ENCODE data around the gene SMIM38. TPM values are rescaled to one million over a fixed set of nuclear protein-coding genes. Genes with fewer than 3 reads are reported as not detected.

SMIM38 gene
- polyA plus RNA-seq, 1 of the 3 experiments (the other 2 are of a cell fraction), result 0.13 TPM

DNA sequence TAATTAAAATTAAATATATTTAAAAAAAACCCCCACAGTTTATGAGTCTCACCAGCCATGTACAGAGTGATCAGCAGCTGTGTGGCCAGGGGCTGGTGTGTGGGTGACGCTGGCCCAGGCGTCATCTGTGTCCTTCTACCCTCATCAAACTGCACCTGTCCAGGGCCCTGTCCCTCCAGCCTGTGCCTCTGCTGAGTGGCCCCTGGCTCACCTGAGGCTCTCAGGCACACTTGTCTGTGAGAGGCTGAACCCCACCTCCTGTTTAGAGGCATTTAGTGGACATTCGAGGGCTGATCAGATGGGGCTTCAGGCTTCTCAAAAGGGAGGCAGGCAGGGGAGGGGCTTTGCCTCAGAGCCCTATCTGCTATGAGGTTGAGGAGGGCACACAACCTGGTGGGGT lies 29.9 kb upstream of the SMIM38 start:
- no peaks in the 10 kb centered on the region for H4K20me1 ChIP-seq (ENCODE audit: insufficient read depth)
- CTCF ChIA-PET, result no interaction called here
- no peak for TF ChIP-seq FOXM1 (IDR thresholded peaks at IDR 0.05; ENCODE audit: low read depth)
- TF ChIP-seq SMC3 (IDR thresholded peaks at IDR 0.05; ENCODE audit: low read depth, low read length), result no peak
- no peak for TF ChIP-seq RFX5 (IDR thresholded peaks at IDR 0.05; ENCODE audit: low read length)
- POLR2A ChIA-PET, result interaction anchor here (0.7 kb wide), 1 partner anchor 515 kb away, joined by 3 read pairs; the partner anchor contains the start of gene CCND1
- no peak overlapping the region for H3K27ac ChIP-seq (ENCODE audit: low read depth in 2 of 2, low read length in 1 of 2)
- no peak overlapping the region for H2AFZ ChIP-seq (ENCODE audit: low read depth)
- peaks cover 15 to 18% of the 10 kb centered on the region in 2 experiments; a peak in 2 of 4 replicates for H3K4me1 ChIP-seq (ENCODE audit: control insufficient read depth in 1 of 2, insufficient read depth in 2 of 2, low read depth in 1 of 2, low read length in 1 of 2)
- DNase-seq, result no peak
- peaks cover 4% of the 10 kb centered on the region for H3F3A ChIP-seq (replicated peaks; ENCODE audit: insufficient read depth)
- no peaks in the 10 kb centered on the region for H3K79me2 ChIP-seq (ENCODE audit: insufficient read depth)
- no peak overlapping the region for H3K9ac ChIP-seq
- no peaks in the 10 kb centered on the region for H3K9me3 ChIP-seq
- H3K27me3 ChIP-seq (ENCODE audit: insufficient read depth), result no peaks in the 10 kb centered on the region
- H3K9me2 ChIP-seq, result no peaks in the 10 kb centered on the region
- no peaks in the 10 kb centered on the region for H3K36me3 ChIP-seq (replicated peaks in 1 of 2; ENCODE audit: control insufficient read depth in 1 of 2, insufficient read depth in 2 of 2, low read length in 1 of 2)
- no peak overlapping the region for H3K4me2 ChIP-seq
- no peak overlapping the region for H3K4me3 ChIP-seq (ENCODE audit: low read depth in 2 of 2, low read length in 1 of 2)
- 98% methylated on average over 3 of the region's 3 CpGs for WGBS (ENCODE audit: low lambda C conversion rate)

DNA sequence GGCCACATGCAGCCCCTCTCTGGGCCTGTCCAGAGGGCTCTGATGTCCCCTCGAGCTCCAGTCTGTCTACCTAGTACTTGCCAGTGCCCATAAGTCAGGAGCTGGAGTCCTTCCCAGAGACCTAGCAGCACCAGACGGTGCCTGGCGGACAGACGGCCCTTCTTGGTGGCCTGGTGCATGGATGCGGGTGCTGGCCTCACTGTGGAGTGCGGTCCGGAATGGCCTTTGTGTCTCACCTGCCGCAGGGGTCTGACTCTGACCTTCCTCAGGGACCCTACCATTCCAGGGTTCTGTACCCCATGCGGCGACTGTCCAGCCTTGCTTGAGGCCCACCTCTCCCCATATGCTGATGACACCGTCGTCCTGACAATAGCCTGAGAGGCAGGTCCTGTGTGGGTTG lies 29.4 kb upstream of the SMIM38 start:
- CTCF ChIA-PET, result no interaction called here
- peak; percentile 42 for DNase-seq
- H3K4me1 ChIP-seq (ENCODE audit: control insufficient read depth in 1 of 2, insufficient read depth in 2 of 2, low read depth in 1 of 2, low read length in 1 of 2), result peaks cover 15 to 22% of the 10 kb centered on the region in 2 experiments; a peak in 2 of 4 replicates
- TF ChIP-seq, protein P1, sequence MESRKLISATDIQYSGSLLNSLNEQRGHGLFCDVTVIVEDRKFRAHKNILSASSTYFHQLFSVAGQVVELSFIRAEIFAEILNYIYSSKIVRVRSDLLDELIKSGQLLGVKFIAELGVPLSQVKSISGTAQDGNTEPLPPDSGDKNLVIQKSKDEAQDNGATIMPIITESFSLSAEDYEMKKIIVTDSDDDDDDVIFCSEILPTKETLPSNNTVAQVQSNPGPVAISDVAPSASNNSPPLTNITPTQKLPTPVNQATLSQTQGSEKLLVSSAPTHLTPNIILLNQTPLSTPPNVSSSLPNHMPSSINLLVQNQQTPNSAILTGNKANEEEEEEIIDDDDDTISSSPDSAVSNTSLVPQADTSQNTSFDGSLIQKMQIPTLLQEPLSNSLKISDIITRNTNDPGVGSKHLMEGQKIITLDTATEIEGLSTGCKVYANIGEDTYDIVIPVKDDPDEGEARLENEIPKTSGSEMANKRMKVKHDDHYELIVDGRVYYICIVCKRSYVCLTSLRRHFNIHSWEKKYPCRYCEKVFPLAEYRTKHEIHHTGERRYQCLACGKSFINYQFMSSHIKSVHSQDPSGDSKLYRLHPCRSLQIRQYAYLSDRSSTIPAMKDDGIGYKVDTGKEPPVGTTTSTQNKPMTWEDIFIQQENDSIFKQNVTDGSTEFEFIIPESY (IDR thresholded peaks at IDR 0.05; ENCODE audit: borderline replicate concordance, low read depth), result no peak
- TF ChIP-seq SMC3 (IDR thresholded peaks at IDR 0.05; ENCODE audit: low read depth, low read length) (no peak), NRF1 (IDR thresholded peaks at IDR 0.05; ENCODE audit: low read depth, low read length) (no peak), FOXJ3 (CRISPR knock-in tag; IDR thresholded peaks at IDR 0.05) (no peak), SIN3A (IDR thresholded peaks at IDR 0.05; ENCODE audit: borderline replicate concordance, low read depth, low read length) (no peak)
- H3K79me2 ChIP-seq (ENCODE audit: insufficient read depth), result no peaks in the 10 kb centered on the region
- H3K27ac ChIP-seq (ENCODE audit: low read depth in 2 of 2, low read length in 1 of 2), result no peak overlapping the region
- H4K20me1 ChIP-seq (ENCODE audit: insufficient read depth), result no peaks in the 10 kb centered on the region
- H3K27me3 ChIP-seq (ENCODE audit: insufficient read depth), result no peaks in the 10 kb centered on the region
- 83% methylated on average over 6 of the region's 12 CpGs for WGBS (ENCODE audit: low lambda C conversion rate)
- H3K9me3 ChIP-seq, result no peaks in the 10 kb centered on the region
- H3K4me2 ChIP-seq, result no peak overlapping the region
- no peaks in the 10 kb centered on the region for H3K36me3 ChIP-seq (replicated peaks in 1 of 2; ENCODE audit: control insufficient read depth in 1 of 2, insufficient read depth in 2 of 2, low read length in 1 of 2)
- no peaks in the 10 kb centered on the region for H3K9me2 ChIP-seq
- H3F3A ChIP-seq (replicated peaks; ENCODE audit: insufficient read depth), result peaks cover 4% of the 10 kb centered on the region
- no peak overlapping the region for H3K9ac ChIP-seq
- H3K4me3 ChIP-seq (ENCODE audit: low read depth in 2 of 2, low read length in 1 of 2), result no peak overlapping the region
- H2AFZ ChIP-seq (ENCODE audit: low read depth), result no peak overlapping the region
- POLR2A ChIA-PET, result interaction anchor here (0.7 kb wide), 1 partner anchor 515 kb away, joined by 3 read pairs; the partner anchor contains the start of gene CCND1

DNA sequence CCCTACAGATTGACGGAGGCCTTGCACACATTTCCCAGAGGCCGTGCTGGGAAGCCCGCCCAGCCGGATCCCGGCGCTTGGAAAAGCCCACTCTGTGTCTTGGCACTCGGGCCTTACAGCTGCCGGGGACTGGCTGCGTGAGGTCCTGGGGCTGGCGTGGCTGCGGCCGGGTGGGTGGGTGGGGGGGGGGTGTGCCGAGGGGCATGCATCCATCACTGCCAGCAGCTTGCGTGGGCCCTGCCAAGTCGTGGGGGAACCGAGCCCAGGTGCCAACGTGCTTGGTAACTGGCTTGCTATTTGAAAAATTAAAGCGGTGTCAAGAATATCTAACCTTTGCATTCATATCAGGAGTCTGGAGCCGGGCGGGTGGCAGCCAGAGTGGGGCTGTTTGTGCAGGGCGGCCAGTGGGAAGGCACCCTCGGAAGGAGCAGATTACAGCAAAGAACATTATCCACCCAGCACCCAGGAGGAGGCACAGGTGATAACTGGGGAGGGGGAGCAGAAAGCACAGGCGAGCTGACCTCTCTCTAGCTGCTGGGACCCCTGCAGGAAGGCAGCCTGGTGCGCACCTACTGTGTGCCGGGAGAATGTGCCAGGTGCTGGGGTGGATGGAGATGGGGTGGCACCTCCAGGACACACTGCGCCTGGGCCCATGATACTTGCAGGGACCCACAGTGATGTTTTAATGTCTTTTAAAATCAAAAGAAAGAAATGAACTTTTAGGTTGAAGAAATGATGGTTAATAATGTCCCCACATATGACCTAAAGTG lies 28.5 kb upstream of the SMIM38 start:
- H3K27ac ChIP-seq (ENCODE audit: low read depth in 2 of 2, low read length in 1 of 2), result no peak overlapping the region
- no peak for DNase-seq
- peaks cover 15 to 28% of the 10 kb centered on the region in 2 experiments; a peak in 2 of 4 replicates for H3K4me1 ChIP-seq (ENCODE audit: control insufficient read depth in 1 of 2, insufficient read depth in 2 of 2, low read depth in 1 of 2, low read length in 1 of 2)
- peaks cover 4% of the 10 kb centered on the region for H3F3A ChIP-seq (replicated peaks; ENCODE audit: insufficient read depth)
- no peaks in the 10 kb centered on the region for H3K36me3 ChIP-seq (replicated peaks in 1 of 2; ENCODE audit: control insufficient read depth in 1 of 2, insufficient read depth in 2 of 2, low read length in 1 of 2)
- H3K9me2 ChIP-seq, result no peaks in the 10 kb centered on the region
- no peak overlapping the region for H3K4me2 ChIP-seq
- no peaks in the 10 kb centered on the region for H3K9me3 ChIP-seq
- ChIA-PET CTCF (no interaction called here), POLR2A (no interaction called here)
- no peak overlapping the region for H3K9ac ChIP-seq
- H3K4me3 ChIP-seq (ENCODE audit: low read depth in 2 of 2, low read length in 1 of 2), result no peak overlapping the region
- no peaks in the 10 kb centered on the region for H3K79me2 ChIP-seq (ENCODE audit: insufficient read depth)
- no peaks in the 10 kb centered on the region for H3K27me3 ChIP-seq (ENCODE audit: insufficient read depth)
- H4K20me1 ChIP-seq (ENCODE audit: insufficient read depth), result no peaks in the 10 kb centered on the region
- WGBS (ENCODE audit: low lambda C conversion rate), result 90% methylated on average over 13 of the region's 26 CpGs
- H2AFZ ChIP-seq (ENCODE audit: low read depth), result no peak overlapping the region
- TF ChIP-seq TAF1 (IDR thresholded peaks at IDR 0.05; ENCODE audit: borderline replicate concordance, low read depth, low read length), result no peak
- TF ChIP-seq RAD21 (IDR thresholded peaks at IDR 0.05; ENCODE audit: low read length), result no peak
- TF ChIP-seq RFX5 (IDR thresholded peaks at IDR 0.05; ENCODE audit: low read length), result no peak
- TF ChIP-seq FOXJ3 (CRISPR knock-in tag; IDR thresholded peaks at IDR 0.05), result no peak
- no peak for TF ChIP-seq MXI1 (IDR thresholded peaks at IDR 0.05; ENCODE audit: low read depth, low read length)
- no peak for TF ChIP-seq MEF2A (IDR thresholded peaks at IDR 0.05; ENCODE audit: borderline replicate concordance, low read depth)
- no peak for TF ChIP-seq SIN3A (IDR thresholded peaks at IDR 0.05; ENCODE audit: borderline replicate concordance, low read depth, low read length)
- TF ChIP-seq, protein P1 (IDR thresholded peaks at IDR 0.05; ENCODE audit: borderline replicate concordance, low read depth), result no peak
- TF ChIP-seq NFIC (IDR thresholded peaks at IDR 0.05; ENCODE audit: borderline replicate concordance), result no peak
- TF ChIP-seq POLR2AphosphoS5 (IDR thresholded peaks at IDR 0.05; ENCODE audit: low read depth, low read length), result no peak
- no peak for TF ChIP-seq GABPA (IDR thresholded peaks at IDR 0.05; ENCODE audit: low read depth)
- TF ChIP-seq TEAD4 (IDR thresholded peaks at IDR 0.05; ENCODE audit: borderline replicate concordance, insufficient read depth), result no peak

Measured in SK-N-SH (cell line).